Measurements from ENCODE around the gene SPINK1. TPM values are rescaled to one million over a fixed set of nuclear protein-coding genes. Genes with fewer than 3 reads are reported as not detected.

The SPINK1 gene
- total RNA-seq, 1 experiment from 2014 or later: not detected

Other genes starting within 250 kb of the SPINK1 start
- gene JAKMIP2, start 48.9 kb downstream of the SPINK1 start, total RNA-seq (2014; rRNA removed): 0.06 and 0.52 TPM in 2 replicates
- gene SCGB3A2, start 47.0 kb upstream of the SPINK1 start, total RNA-seq (2014; rRNA removed): not detected in 2 replicates
- not detected in 2 replicates for gene C5orf46, start 74.9 kb upstream of the SPINK1 start, total RNA-seq (2014; rRNA removed)
- not detected in 2 replicates for gene SPINK5, start 232.3 kb upstream of the SPINK1 start, total RNA-seq (2014; rRNA removed)

Measured in LHCN-M2 (cell line).